Esophagus mucosa (tissue), 1 donor: ENCODE data around the gene SETX. TPM values are rescaled to one million over a fixed set of nuclear protein-coding genes. Genes with fewer than 3 reads are reported as not detected.

Experiments used
- ATAC-seq: fragments of 200-7000 bp; cut with Tn5 transposase; one replicate; pipeline ENCODE4 v1.9.1; 2020
- total RNA-seq: library from RNA; stranded (reverse); gene quantifications from one replicate; pipeline ENCODE4 v1.2.4, GENCODE V29; 2023
- donor health status: DM: yes; HTN: yes; CAD: no.

SETX gene
- total RNA-seq, 1 donor from 2014 or later, result 19.1 TPM

GRCh38 chr9:132214027-132214622 lies 140.7 kb downstream of the SETX start:
- no peak for ATAC-seq

- ATAC-seq, result no peak
Observed at GRCh38 chr9:132211570-132211969, 143.2 kb downstream of the SETX start.

Other genes with a start within 250 kb of the SETX start
- gene NTNG2, start 192.9 kb downstream of the SETX start, total RNA-seq, result 0.24 TPM
- 6.9 TPM for gene TTF1, start 51.9 kb upstream of the SETX start, total RNA-seq
- not detected for gene CFAP77, start 55.2 kb upstream of the SETX start, total RNA-seq
- gene BARHL1, start 227.6 kb upstream of the SETX start, total RNA-seq, result not detected